ENCODE measurements around the gene EIF4EBP2.

EIF4EBP2 gene

GRCh38 chr10:70380350-70381135 is 23.4 kb upstream of the EIF4EBP2 start:
- no peaks in the 10 kb centered on the region; the same call in 1 of the 2 replicates for H3K9me3 ChIP-seq (ENCODE audit: insufficient read depth, low read depth, low read length)
- WGBS = 98% methylated on average over 7 of the region's 7 CpGs
- H3K27me3 ChIP-seq (ENCODE audit: insufficient read depth, low read length) = peaks cover 17% of the 10 kb centered on the region
- no peak overlapping the region for H3K4me3 ChIP-seq (ENCODE audit: low read length)
- H3K4me1 ChIP-seq (ENCODE audit: insufficient read depth, low read length) = peaks cover 15% of the 10 kb centered on the region; the same call in 1 of the 2 replicates
- no peak overlapping the region for H3K27ac ChIP-seq (ENCODE audit: low read depth, low read length)
- H3K36me3 ChIP-seq (ENCODE audit: insufficient read depth, low read length) = no peaks in the 10 kb centered on the region; the same call in 1 of the 2 replicates
- no peak overlapping the region for H3K9ac ChIP-seq (ENCODE audit: low read depth, low read length)

GRCh38 chr10:70381471-70382421 is 22.2 kb upstream of the EIF4EBP2 start:
- no peaks in the 10 kb centered on the region; the same call in 1 of the 2 replicates for H3K9me3 ChIP-seq (ENCODE audit: insufficient read depth, low read depth, low read length)
- no peaks in the 10 kb centered on the region for H3K36me3 ChIP-seq (ENCODE audit: insufficient read depth, low read length)
- peak overlapping the region; percentile 71; the same call in 1 of the 2 replicates for H3K27ac ChIP-seq (ENCODE audit: low read depth, low read length)
- peaks cover 17% of the 10 kb centered on the region for H3K27me3 ChIP-seq (ENCODE audit: insufficient read depth, low read length)
- H3K4me1 ChIP-seq (ENCODE audit: insufficient read depth, low read length) = peaks cover 15% of the 10 kb centered on the region; the same call in 1 of the 2 replicates
- peak overlapping the region; percentile 84 for H3K9ac ChIP-seq (ENCODE audit: low read depth, low read length)
- H3K4me3 ChIP-seq (ENCODE audit: low read length) = peak overlapping the region; percentile 88
- 3% methylated on average over 58 of the region's 61 CpGs for WGBS

- peaks cover 6% of the 10 kb centered on the region; the same call in 1 of the 2 replicates for H3K4me1 ChIP-seq (ENCODE audit: insufficient read depth, low read length)
- no peaks in the 10 kb centered on the region for H3K36me3 ChIP-seq (ENCODE audit: insufficient read depth, low read length)
- no peak overlapping the region for H3K27ac ChIP-seq (ENCODE audit: low read depth, low read length)
- H3K9me3 ChIP-seq (ENCODE audit: insufficient read depth, low read depth, low read length) = no peaks in the 10 kb centered on the region
- 79% methylated on average over 4 of the region's 4 CpGs for WGBS
- no peak overlapping the region for H3K9ac ChIP-seq (ENCODE audit: low read depth, low read length)
- no peaks in the 10 kb centered on the region for H3K27me3 ChIP-seq (ENCODE audit: insufficient read depth, low read length)
- no peak overlapping the region for H3K4me3 ChIP-seq (ENCODE audit: low read length)
Observed at GRCh38 chr10:70391654-70392053, 12.3 kb upstream of the EIF4EBP2 start.

- WGBS = 90% methylated on average over 1 of the region's 1 CpG
- no peaks in the 10 kb centered on the region for H3K27me3 ChIP-seq (ENCODE audit: insufficient read depth, low read length)
- no peaks in the 10 kb centered on the region for H3K4me1 ChIP-seq (ENCODE audit: insufficient read depth, low read length)
- H3K36me3 ChIP-seq (ENCODE audit: insufficient read depth, low read length) = no peaks in the 10 kb centered on the region
- H3K27ac ChIP-seq (ENCODE audit: low read depth, low read length) = no peak overlapping the region
- H3K9ac ChIP-seq (ENCODE audit: low read depth, low read length) = no peak overlapping the region
- H3K9me3 ChIP-seq (ENCODE audit: insufficient read depth, low read depth, low read length) = no peaks in the 10 kb centered on the region
- no peak overlapping the region for H3K4me3 ChIP-seq (ENCODE audit: low read length)
Observed at GRCh38 chr10:70396140-70396539, 7.8 kb upstream of the EIF4EBP2 start.

GRCh38 chr10:70399177-70399576 is 4.8 kb upstream of the EIF4EBP2 start:
- Histone ChIP-seq H3K27ac (ENCODE audit: low read depth, low read length) (no peak overlapping the region), H3K4me3 (ENCODE audit: low read length) (no peak overlapping the region), H3K27me3 (ENCODE audit: insufficient read depth, low read length) (no peaks in the 10 kb centered on the region), H3K4me1 (ENCODE audit: insufficient read depth, low read length) (peaks cover 5% of the 10 kb centered on the region), H3K9me3 (ENCODE audit: insufficient read depth, low read depth, low read length) (no peaks in the 10 kb centered on the region), H3K9ac (ENCODE audit: low read depth, low read length) (no peak overlapping the region), H3K36me3 (ENCODE audit: insufficient read depth, low read length) (no peaks in the 10 kb centered on the region)
- 97% methylated on average over 2 of the region's 3 CpGs for WGBS

GRCh38 chr10:70403483-70404035 is 386 bp upstream of the EIF4EBP2 start:
- Histone ChIP-seq H3K4me1 (ENCODE audit: insufficient read depth, low read length) (peaks cover 5% of the 10 kb centered on the region), H3K4me3 (ENCODE audit: low read length) (peak overlapping the region; percentile 98), H3K9me3 (ENCODE audit: insufficient read depth, low read depth, low read length) (peaks cover 3% of the 10 kb centered on the region; the same call in 1 of the 2 replicates), H3K27me3 (ENCODE audit: insufficient read depth, low read length) (no peaks in the 10 kb centered on the region), H3K9ac (ENCODE audit: low read depth, low read length) (peak overlapping the region; percentile 38; the same call in 1 of the 2 replicates), H3K27ac (ENCODE audit: low read depth, low read length) (no peak overlapping the region), H3K36me3 (ENCODE audit: insufficient read depth, low read length) (peaks cover 10% of the 10 kb centered on the region)
- WGBS = 21% methylated on average over 11 of the region's 12 CpGs

- Histone ChIP-seq H3K4me3 (ENCODE audit: low read length) (peak overlapping the region; percentile 98), H3K9me3 (ENCODE audit: insufficient read depth, low read depth, low read length) (peaks cover 3% of the 10 kb centered on the region; the same call in 1 of the 2 replicates), H3K27me3 (ENCODE audit: insufficient read depth, low read length) (no peaks in the 10 kb centered on the region), H3K27ac (ENCODE audit: low read depth, low read length) (no peak overlapping the region), H3K4me1 (ENCODE audit: insufficient read depth, low read length) (peaks cover 13% of the 10 kb centered on the region), H3K36me3 (ENCODE audit: insufficient read depth, low read length) (peaks cover 14% of the 10 kb centered on the region), H3K9ac (ENCODE audit: low read depth, low read length) (peak overlapping the region; percentile 91)
- WGBS = under 1% methylated on average over 11 of the region's 11 CpGs
Observed at GRCh38 chr10:70404787-70405036, 767 bp downstream of the EIF4EBP2 start.

GRCh38 chr10:70405037-70405824 is 1.3 kb downstream of the EIF4EBP2 start:
- WGBS = 11% methylated on average over 18 of the region's 18 CpGs
- no peak overlapping the region for H3K27ac ChIP-seq (ENCODE audit: low read depth, low read length)

GRCh38 chr10:70409772-70410171 is 5.8 kb downstream of the EIF4EBP2 start:
- WGBS = 94% methylated on average over 3 of the region's 3 CpGs
- Histone ChIP-seq H3K27me3 (ENCODE audit: insufficient read depth, low read length) (no peaks in the 10 kb centered on the region), H3K9me3 (ENCODE audit: insufficient read depth, low read depth, low read length) (peaks cover 3% of the 10 kb centered on the region; the same call in 1 of the 2 replicates), H3K4me3 (ENCODE audit: low read length) (no peak overlapping the region), H3K36me3 (ENCODE audit: insufficient read depth, low read length) (peaks cover 24% of the 10 kb centered on the region), H3K4me1 (ENCODE audit: insufficient read depth, low read length) (peaks cover 19% of the 10 kb centered on the region; the same call in 1 of the 2 replicates), H3K9ac (ENCODE audit: low read depth, low read length) (no peak overlapping the region), H3K27ac (ENCODE audit: low read depth, low read length) (no peak overlapping the region)

More at GRCh38 chr10:70405037-70405824, 1.3 kb downstream of the EIF4EBP2 start:
- peaks cover 16% of the 10 kb centered on the region for H3K36me3 ChIP-seq (ENCODE audit: insufficient read depth, low read length)
- H3K4me1 ChIP-seq (ENCODE audit: insufficient read depth, low read length) = peaks cover 13% of the 10 kb centered on the region
- peaks cover 3% of the 10 kb centered on the region; the same call in 1 of the 2 replicates for H3K9me3 ChIP-seq (ENCODE audit: insufficient read depth, low read depth, low read length)
- H3K9ac ChIP-seq (ENCODE audit: low read depth, low read length) = peak overlapping the region; percentile 91
- peak overlapping the region; percentile 98 for H3K4me3 ChIP-seq (ENCODE audit: low read length)
- H3K27me3 ChIP-seq (ENCODE audit: insufficient read depth, low read length) = no peaks in the 10 kb centered on the region

GRCh38 chr10:70410608-70411007 is 6.7 kb downstream of the EIF4EBP2 start:
- Histone ChIP-seq H3K36me3 (ENCODE audit: insufficient read depth, low read length) (peaks cover 24% of the 10 kb centered on the region), H3K9me3 (ENCODE audit: insufficient read depth, low read depth, low read length) (peaks cover 3% of the 10 kb centered on the region; the same call in 1 of the 2 replicates), H3K4me3 (ENCODE audit: low read length) (no peak overlapping the region), H3K4me1 (ENCODE audit: insufficient read depth, low read length) (peaks cover 19% of the 10 kb centered on the region; the same call in 1 of the 2 replicates), H3K9ac (ENCODE audit: low read depth, low read length) (no peak overlapping the region), H3K27ac (ENCODE audit: low read depth, low read length) (no peak overlapping the region), H3K27me3 (ENCODE audit: insufficient read depth, low read length) (no peaks in the 10 kb centered on the region)
- no CpG with 5 or more reads among the region's 1 CpG for WGBS

Measured in HUES64 (cell line).